ENCODE data around the gene VRK1.
"Not testable (repeated sequence)": the region's sequence is repeated elsewhere in the genome, so short reads cannot be mapped to it uniquely, and the experiment has no call there.

The VRK1 gene

GRCh38 chr14:96796851-96797581 lies at the start of gene VRK1:
Gene VRK1 (plus strand): TSS chr14:96797382. CDS start chr14:96833472, 36,090 bp downstream.
- DNase-seq = peak; percentile 95

GRCh38 chr14:96747608-96748007 lies 49.6 kb upstream of the VRK1 start:
- no peak for DNase-seq

DNA sequence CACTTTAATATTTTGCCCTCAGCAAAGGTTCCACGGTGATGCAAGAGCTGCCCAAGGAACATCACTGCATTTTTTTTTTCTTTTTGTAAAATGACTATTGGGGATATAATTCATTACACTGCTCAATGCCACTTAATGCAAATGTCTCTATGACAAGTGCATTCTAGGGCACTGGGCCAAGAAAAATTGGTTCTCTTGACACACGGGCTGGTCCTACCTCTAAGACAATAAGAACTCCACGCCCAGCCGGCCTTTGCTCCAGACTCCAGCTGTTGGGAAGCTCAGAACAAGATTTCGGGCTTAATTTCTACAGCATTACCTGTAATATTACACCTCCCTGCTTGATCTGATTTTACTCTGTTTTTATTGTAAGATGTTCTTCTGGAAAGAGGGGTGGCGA lies 48.8 kb upstream of the VRK1 start:
- DNase-seq = peak; percentile 23 to 33

- no peak for DNase-seq
These were observed 45.7 kb upstream of the VRK1 start for GRCh38 chr14:96751505-96751904.

DNA sequence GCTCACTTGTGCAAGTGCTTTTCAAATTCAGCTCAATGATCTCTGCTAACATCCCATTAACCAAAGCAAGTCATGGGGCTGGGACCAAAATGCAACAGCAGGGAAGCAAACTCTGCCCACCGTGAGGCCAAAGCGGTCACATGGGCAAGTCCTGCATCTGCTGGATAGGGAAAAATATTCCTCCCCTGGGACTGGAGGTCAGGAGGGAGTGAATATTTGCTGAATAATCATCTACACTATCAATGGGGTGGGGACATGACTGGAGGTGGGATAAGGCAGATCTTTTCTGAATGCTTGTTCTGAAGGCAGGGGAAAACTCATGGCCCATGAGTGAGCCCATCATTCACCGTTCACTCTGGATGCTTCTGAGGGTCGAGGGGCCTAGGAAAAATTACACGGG lies 45.1 kb upstream of the VRK1 start:
- no peak for DNase-seq

- no peak for DNase-seq
These were observed 44.6 kb upstream of the VRK1 start for GRCh38 chr14:96752594-96752993.

DNA sequence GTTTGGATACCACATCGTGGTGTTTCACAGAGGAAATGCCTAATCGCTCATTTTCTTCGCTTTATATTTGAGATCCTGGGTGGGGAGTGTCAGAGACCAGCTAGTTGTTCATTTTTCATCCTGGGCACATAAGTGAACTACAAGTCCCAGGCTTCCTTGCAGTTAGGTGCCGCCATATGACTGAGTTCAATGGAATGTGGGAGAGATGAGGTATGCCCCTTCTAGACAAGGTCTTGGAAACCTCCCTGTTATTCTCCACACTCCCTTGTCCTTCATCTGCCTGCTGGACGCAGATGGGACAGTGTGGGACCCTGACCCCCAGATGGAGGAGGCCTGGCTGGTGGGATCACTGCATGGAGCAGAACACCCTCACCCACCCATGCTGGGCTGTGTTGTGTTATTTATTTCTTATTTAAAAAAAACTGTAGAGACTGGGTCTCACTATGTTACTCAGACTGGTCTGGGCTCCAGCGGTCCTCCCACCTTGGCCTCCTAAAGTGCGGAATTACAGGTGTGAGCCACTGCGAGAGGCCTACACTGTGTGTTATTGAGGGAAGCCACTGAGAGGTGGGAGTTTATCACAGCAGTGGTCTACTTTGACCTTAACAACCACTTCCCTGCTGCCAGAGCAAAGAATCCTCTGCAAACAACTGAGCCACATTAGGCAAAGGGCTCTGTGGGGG lies 42.9 kb upstream of the VRK1 start:
- no peak for DNase-seq

DNA sequence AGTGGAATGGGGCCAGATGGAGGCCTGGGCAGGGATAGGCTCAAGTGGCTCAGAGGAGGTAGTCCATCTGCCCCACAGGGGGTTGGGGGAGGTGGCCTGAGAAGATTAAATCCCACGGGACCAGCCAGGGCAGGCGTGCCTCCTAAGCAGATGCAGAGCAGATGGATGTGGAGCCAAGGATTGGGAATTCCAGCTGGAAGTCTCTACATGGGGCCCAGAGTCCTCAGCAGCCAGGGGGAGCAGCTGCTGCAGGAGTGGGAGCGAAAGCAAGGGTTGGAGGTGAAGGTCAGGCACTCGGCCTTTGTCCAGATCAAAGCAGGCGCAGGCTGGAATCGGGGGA lies 42.4 kb upstream of the VRK1 start:
- DNase-seq = peak; percentile 21 to 25

DNA sequence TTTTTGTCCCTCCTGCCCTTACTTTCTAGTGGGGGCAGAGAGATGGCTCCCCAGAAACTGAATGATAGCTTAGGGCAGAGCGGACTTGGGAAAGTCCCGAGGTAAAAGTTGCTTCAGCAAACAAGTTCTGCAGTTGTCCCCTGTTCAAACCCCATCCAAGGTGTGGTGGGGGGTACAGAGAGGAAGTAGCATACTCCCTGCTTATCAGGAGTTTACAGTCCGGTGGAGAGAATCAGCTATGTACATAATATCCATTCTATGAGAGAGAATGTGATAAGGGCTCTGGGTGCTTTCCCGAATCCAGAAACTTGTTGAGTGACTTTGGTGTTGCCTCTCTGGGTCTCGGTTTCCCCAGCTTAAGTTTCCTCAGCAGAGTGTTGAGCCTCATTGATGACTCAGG lies 40.4 kb upstream of the VRK1 start:
- no peak for DNase-seq

- DNase-seq = no peak
These were observed 39.7 kb upstream of the VRK1 start for GRCh38 chr14:96757456-96757855.

GRCh38 chr14:96761066-96761465 lies 36.1 kb upstream of the VRK1 start:
- no peak for DNase-seq

GRCh38 chr14:96762650-96763049 lies 34.5 kb upstream of the VRK1 start:
- DNase-seq = peak; percentile 68 to 74

DNA sequence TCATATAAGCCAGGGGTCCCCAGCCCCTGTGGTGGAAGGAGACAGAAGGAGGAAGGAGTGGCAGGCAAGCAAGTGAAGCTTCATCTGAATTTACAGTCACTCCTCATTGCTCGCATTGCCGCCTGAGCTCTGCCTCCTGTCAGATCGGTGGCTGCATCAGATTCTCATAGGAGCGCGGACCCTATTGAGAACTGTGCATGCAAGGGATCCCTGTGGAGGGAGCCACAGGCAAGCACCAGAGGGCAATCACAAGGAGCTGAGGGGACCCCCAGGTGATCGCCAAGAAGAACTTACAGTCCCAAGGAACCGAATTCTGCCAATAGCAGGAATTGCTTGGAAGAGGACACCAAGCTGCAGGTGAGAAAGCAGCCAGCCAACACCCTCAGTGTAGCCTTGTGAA lies 33.2 kb upstream of the VRK1 start:
- no peak for DNase-seq

DNA sequence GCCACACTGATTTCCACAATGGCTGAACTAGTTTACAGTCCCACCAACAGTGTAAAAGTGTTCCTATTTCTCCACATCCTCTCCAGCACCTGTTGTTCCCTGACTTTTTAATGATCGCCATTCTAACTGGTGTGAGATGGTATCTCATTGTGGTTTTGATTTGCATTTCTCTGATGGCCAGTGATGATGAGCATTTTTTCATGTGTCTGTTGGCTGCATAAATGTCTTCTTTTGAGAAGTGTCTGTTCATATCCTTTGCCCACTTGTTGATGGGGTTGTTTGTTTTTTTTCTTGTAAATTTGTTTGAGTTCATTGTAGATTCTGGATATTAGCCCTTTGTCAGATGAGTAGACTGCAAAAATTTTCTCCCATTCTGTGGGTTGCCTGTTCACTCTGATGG lies 32.0 kb upstream of the VRK1 start:
- DNase-seq = not testable (repeated sequence)

GRCh38 chr14:96772929-96773328 lies 24.3 kb upstream of the VRK1 start:
- no peak for DNase-seq

- DNase-seq = no peak
These were observed 20.4 kb upstream of the VRK1 start for GRCh38 chr14:96776791-96777190.

DNA sequence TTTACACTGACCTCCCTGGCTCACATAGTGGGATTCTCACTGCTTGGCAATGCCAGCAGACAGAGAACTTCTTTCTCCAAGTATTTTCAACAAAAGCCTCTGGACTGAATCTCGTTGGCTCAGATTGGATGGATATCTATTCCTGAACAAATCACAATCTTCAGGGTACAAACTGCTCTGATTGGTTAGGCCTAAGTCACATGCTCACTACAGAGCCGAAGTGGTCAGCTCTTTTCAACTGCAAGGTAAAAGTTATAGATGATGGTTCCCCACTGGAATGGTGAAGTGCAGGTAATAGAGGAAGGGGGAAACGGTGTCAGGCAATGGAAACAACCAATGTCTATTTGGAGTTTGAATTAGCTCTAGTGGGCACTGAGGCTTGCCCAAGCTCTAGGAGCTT lies 16.7 kb upstream of the VRK1 start:
- DNase-seq = no peak

DNA sequence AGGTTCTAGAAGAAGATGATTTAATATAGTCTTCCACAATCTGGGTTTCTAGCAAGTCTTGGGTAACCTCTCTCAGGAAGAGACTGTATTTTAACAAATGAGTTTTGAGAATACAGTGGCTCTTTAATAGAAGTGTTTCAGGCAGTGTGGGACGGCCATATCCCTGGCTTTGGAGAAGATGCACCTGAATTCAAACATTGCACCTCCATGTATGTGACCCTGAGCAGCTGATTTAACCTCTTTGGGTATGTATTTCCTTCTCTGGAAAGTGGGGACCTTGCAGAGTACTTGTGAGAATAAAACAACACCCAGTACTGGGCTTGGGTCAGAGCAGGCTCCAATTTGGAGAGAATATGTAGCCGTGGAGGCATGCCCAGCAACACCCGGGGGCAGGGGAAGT lies 15.8 kb upstream of the VRK1 start:
- no peak for DNase-seq

GRCh38 chr14:96782436-96782835 lies 14.7 kb upstream of the VRK1 start:
- no peak for DNase-seq

DNA sequence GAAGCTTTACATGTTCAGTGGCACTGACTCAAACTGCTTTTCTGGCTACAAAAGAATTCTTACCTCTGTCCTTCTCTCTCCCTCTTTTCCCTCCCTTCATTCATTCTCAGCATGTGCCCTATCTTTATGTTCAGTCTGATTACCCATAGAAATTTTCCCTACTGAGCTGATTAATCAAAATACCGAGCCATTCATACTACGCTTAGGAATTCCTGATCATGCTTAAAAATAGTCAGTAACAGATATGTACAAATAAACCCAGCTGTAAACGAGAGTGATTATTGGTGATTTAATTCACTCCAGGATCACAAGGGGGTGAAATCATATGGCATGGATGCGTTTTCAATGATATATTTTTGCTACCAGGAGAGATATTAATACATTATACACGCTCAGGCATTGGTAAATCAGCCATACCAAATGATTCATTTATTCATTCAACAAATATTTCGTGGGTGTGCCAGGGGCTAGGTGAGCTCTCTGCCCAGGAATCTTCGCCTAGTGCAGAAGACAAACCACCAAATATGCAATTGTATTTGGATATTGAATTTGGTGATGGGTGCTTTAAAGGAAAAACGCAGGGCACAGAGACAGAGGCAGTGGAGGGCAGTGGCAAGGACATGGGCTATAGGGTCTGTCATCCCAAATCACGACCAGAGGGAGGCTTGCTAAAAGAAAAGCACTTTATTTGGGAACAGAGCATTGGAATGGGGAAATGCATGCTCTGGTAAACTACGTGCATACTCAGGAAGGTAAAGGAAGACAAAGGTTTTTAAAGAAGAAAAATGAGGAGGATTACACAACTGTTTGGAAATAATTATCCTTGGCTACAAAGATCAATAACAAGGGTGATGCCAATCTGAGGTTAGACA lies 13.9 kb upstream of the VRK1 start:
- no peak for DNase-seq

DNA sequence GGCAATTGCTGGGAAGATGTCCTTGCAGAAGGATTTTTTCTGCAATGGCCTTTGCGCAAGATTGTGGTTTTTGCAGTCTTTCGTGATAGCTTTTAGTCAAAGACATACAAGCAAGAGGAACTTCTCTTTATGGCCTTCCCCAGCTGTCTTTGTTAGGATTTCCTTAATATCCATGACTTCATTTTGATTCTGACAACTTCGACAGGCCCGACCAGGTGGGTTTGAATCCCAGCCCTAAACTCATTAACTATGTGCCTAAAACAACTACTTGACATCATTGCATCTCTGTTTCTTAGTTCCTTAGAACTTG lies 13.3 kb upstream of the VRK1 start:
- DNase-seq = no peak

- DNase-seq = no peak
These were observed 7.0 kb upstream of the VRK1 start for GRCh38 chr14:96790186-96790585.

DNA sequence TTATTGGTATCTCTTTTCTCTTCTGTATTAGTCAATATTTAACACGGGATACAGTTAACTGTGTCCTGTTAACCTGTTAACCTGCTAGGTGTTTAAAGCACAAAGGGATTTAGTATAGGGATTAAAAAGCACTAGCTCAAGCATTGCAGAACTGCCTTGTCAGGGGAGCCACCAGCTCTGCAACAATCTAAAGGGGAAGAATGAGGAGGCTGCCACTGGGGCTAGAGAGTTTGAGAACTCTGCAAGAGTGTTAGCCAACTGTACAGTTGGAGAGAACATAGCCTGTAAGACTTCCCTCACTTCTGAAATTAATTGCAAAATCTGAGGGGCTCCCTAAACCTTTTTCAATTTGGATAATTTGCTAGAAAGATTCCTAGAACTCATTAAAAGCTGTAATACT lies 6.5 kb upstream of the VRK1 start:
- DNase-seq = no peak

- no peak for DNase-seq
These were observed 5.2 kb upstream of the VRK1 start for GRCh38 chr14:96792003-96792402.
